ENCODE data around the gene ABTB2. TPM values are rescaled to one million over a fixed set of nuclear protein-coding genes. Genes with fewer than 3 reads are reported as not detected.
A peak's percentile ranks its signal among the peaks of the same experiment; 100 is the strongest.

The ABTB2 gene
- total and polyA plus RNA-seq, 2 experiments from 2014 or later: 12.4 to 14.3 TPM

DNA sequence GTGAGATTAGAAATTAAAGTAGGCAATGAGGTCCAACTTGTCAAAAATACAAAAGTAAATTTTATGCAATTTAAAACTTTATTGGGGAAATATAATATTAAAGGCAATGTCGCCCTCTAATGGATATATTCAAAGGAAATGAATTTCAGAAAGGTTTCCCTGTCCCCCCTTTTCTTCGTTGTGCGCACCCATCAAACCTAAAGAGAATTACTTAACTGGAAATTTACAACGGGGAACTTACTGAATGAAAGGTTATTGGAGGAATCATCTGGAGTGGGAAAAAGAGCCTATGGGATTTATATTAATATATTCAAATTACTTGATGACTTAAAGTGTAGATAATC lies 1.7 kb upstream of the ABTB2 start:
- DNase-seq (ENCODE audit: low spot score): peak; percentile 16
- Histone ChIP-seq H3K36me3 (replicated peaks; ENCODE audit: insufficient read depth, low read depth) (no peaks in the 10 kb centered on the region), H3K4me3 (peak overlapping the region; percentile 5), H3K79me2 (peaks cover 28% of the 10 kb centered on the region), H3K9me3 (ENCODE audit: low read depth) (no peaks in the 10 kb centered on the region), H3K4me2 (peak overlapping the region; percentile 87), H4K20me1 (ENCODE audit: insufficient read depth, poor library complexity, severe bottlenecking) (peaks cover 26% of the 10 kb centered on the region), H3K27me3 (peaks cover 3% of the 10 kb centered on the region), H3K4me1 (ENCODE audit: insufficient read depth) (peaks cover 4% of the 10 kb centered on the region), H2AFZ (no peak overlapping the region), H3K9me2 (replicated peaks; ENCODE audit: insufficient read depth) (no peaks in the 10 kb centered on the region), H3K27ac (no peak overlapping the region)
- WGBS (ENCODE audit: low lambda C conversion rate, missing lambda C conversion rate): 11% methylated on average over 4 of the region's 4 CpGs
- TF ChIP-seq, protein P1, sequence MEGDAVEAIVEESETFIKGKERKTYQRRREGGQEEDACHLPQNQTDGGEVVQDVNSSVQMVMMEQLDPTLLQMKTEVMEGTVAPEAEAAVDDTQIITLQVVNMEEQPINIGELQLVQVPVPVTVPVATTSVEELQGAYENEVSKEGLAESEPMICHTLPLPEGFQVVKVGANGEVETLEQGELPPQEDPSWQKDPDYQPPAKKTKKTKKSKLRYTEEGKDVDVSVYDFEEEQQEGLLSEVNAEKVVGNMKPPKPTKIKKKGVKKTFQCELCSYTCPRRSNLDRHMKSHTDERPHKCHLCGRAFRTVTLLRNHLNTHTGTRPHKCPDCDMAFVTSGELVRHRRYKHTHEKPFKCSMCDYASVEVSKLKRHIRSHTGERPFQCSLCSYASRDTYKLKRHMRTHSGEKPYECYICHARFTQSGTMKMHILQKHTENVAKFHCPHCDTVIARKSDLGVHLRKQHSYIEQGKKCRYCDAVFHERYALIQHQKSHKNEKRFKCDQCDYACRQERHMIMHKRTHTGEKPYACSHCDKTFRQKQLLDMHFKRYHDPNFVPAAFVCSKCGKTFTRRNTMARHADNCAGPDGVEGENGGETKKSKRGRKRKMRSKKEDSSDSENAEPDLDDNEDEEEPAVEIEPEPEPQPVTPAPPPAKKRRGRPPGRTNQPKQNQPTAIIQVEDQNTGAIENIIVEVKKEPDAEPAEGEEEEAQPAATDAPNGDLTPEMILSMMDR (IDR thresholded peaks at IDR 0.05; ENCODE audit: poor library complexity): peak; percentile 23
- TF ChIP-seq EZH2 (IDR thresholded peaks at IDR 0.05; ENCODE audit: borderline replicate concordance): no peak

DNA sequence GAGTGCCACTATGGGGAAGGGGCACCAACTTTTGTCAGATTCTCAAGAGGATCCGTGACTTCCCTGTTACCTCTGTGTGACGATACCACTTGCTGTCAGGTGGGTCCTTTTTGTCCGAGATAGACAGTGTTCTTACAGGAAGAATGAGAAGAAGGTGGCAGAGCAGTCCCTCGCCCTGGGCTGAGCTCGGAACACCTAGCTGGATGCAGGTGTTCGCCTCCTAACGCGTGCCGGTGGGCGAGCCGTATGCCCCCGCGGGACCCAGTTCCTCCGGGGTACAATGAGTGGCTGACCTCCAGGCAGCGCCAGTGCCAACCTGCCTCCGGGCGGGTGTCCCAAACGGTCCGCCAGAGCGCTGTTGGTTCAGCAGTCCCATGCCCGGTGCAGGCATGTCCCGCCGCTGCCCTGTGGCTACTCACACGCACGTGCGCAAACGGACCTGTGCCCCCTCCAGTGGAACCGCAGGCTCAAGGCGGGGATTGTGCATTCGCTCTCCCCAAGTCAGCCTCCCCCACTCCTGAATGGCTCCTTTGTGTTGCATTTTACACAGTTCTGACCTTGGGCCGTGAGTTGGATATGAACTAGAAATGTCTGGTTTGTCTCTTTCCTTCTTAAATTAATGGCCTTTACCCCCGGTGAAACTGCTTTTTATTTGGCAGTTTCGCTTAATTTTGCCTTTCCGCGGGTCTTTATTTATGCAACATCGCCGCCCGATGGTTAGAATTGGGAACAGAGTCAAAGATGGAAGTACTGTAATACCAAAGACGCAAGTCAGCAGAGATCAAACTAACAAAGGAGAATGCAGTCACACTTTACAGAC lies 1.1 kb upstream of the ABTB2 start:
- peak overlapping the region; percentile 87 for H3K4me2 ChIP-seq
- H3K36me3 ChIP-seq (replicated peaks; ENCODE audit: insufficient read depth, low read depth): no peaks in the 10 kb centered on the region
- H3K27me3 ChIP-seq: peaks cover 3% of the 10 kb centered on the region
- H3K27ac ChIP-seq: peak overlapping the region; percentile 77
- H4K20me1 ChIP-seq (ENCODE audit: insufficient read depth, poor library complexity, severe bottlenecking): peaks cover 30% of the 10 kb centered on the region
- H3K9me3 ChIP-seq (ENCODE audit: low read depth): no peaks in the 10 kb centered on the region
- peak overlapping the region; percentile 58 for H2AFZ ChIP-seq
- peaks cover 34% of the 10 kb centered on the region for H3K79me2 ChIP-seq
- no peaks in the 10 kb centered on the region for H3K9me2 ChIP-seq (replicated peaks; ENCODE audit: insufficient read depth)
- peaks cover 6% of the 10 kb centered on the region for H3K4me1 ChIP-seq (ENCODE audit: insufficient read depth)
- peak; percentile 86 for DNase-seq (ENCODE audit: low spot score)
- TF ChIP-seq EZH2phosphoT487 (IDR thresholded peaks at IDR 0.05; ENCODE audit: low read depth, severe bottlenecking, unreplicated experiment) (no peak), EZH2 (IDR thresholded peaks at IDR 0.05; ENCODE audit: borderline replicate concordance) (no peak)
- TF ChIP-seq, protein P1 (IDR thresholded peaks at IDR 0.05; ENCODE audit: poor library complexity): peak; percentile 95
- peak overlapping the region; percentile 5 for H3K4me3 ChIP-seq
- WGBS (ENCODE audit: low lambda C conversion rate, missing lambda C conversion rate): under 1% methylated on average over 38 of the region's 39 CpGs

DNA sequence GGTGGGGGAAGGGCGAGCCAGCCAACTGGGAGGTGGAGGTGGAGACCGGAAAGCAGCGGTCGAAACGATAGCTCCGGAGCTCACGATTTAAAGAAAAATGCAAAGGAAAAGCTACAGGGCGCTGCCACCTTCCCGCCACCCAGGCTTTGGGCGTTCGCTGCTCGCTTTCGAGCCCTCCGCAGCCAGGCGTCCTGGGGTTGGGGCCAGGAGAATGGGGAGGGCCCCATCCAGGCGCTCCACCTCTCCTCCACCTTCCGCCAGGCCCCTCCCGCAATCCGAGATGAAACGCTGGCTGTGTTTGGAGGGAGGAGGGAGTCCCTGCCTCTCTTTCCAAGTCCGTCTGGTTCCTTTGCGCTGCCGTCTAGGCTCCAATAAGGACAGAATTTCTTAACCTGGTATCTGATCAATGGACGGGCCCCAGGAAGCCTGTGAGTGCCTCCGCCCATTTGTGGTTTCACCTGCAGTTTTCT lies 483 bp upstream of the ABTB2 start:
- Histone ChIP-seq H3K27ac (peak overlapping the region; percentile 77), H3K4me2 (peak overlapping the region; percentile 87), H3K27me3 (peaks cover 3% of the 10 kb centered on the region), H3K36me3 (replicated peaks; ENCODE audit: insufficient read depth, low read depth) (no peaks in the 10 kb centered on the region), H3K4me1 (ENCODE audit: insufficient read depth) (peaks cover 12% of the 10 kb centered on the region), H3K4me3 (peak overlapping the region; percentile 5), H3K9me2 (replicated peaks; ENCODE audit: insufficient read depth) (no peaks in the 10 kb centered on the region), H3K79me2 (peaks cover 40% of the 10 kb centered on the region), H2AFZ (peak overlapping the region; percentile 58), H3K9me3 (ENCODE audit: low read depth) (no peaks in the 10 kb centered on the region), H4K20me1 (ENCODE audit: insufficient read depth, poor library complexity, severe bottlenecking) (peaks cover 36% of the 10 kb centered on the region)
- TF ChIP-seq EZH2 (IDR thresholded peaks at IDR 0.05; ENCODE audit: borderline replicate concordance): no peak
- TF ChIP-seq, protein P1 (IDR thresholded peaks at IDR 0.05; ENCODE audit: poor library complexity): no peak
- no peak for TF ChIP-seq EZH2phosphoT487 (IDR thresholded peaks at IDR 0.05; ENCODE audit: low read depth, severe bottlenecking, unreplicated experiment)
- WGBS (ENCODE audit: low lambda C conversion rate, missing lambda C conversion rate): 2% methylated on average over 19 of the region's 25 CpGs
- peak; percentile 75 for DNase-seq (ENCODE audit: low spot score)
